Tongue (tissue), 2 donors: ENCODE data around the gene MYCBPAP. TPM values are rescaled to one million over a fixed set of nuclear protein-coding genes. Genes with fewer than 3 reads are reported as not detected.
A peak's percentile ranks its signal among the peaks of the same experiment; 100 is the strongest.

Experiments
- DNase-seq: peaks from one replicate; pipeline ENCODE4 v3.0.0-alpha.2; 2015
- total RNA-seq: library from RNA; depleted of rRNA; stranded (reverse); fragments of >200 nt; gene quantifications from one replicate; pipeline ENCODE4 v1.2.3, GENCODE V29; 2014

Gene MYCBPAP
- total RNA-seq, 1 donor from 2014 or later: 0.21 TPM

DNA sequence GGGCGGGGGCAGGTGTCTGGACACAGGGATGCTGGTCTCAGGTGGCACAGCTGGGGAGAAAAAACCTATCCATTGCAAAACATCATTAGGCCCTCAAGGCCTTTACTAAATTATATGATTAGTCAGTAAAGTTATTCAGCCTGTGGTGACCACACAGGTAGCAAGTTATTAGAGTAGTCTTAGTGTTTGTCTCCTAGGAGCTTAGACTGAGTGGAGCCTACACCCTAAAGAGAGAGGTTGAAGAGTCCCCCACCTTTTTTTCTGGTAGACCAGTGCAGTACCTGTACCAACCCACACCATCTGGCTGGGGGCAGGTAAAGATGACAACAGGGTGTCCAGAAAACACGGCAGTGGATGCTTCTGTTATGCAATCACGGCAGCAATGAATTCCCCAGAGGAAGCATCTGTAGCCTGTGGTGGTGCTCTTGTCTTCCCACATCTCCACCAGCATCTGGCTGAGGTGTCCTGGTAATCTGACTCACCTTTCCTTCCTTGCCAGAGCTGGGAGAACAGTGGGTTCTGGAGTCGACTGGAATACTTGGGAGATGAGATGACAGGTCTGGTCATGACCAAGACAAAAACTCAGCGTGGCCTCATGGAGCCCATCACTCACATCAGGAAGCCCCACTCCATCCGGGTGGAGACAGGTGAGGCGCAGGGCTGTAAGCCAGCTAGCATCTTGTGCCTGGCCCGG, 11.0 kb downstream of the MYCBPAP start:
- no peak for DNase-seq

DNA sequence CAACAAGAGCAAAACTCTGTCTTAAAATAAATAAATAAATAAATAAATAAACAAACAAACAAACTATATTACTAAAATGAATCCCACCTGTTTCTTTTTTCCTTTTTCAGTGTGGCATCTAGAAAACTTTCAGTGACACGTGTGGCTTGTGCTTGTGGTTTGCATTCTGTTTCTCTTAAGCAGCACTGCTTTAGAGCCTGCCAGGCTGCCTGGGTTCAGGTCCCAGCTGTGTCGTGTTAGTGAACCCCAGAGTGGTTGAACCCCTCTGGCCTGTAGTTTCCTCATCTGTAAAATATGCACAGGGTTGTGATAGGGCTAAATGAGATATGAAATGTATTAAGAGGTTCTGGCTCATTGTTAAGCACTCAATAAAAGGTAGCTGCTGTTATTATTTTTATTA, 12.2 kb downstream of the MYCBPAP start:
- DNase-seq: no peak

GRCh38 chr17:50521514-50521913, 13.3 kb downstream of the MYCBPAP start:
- no peak for DNase-seq

DNA sequence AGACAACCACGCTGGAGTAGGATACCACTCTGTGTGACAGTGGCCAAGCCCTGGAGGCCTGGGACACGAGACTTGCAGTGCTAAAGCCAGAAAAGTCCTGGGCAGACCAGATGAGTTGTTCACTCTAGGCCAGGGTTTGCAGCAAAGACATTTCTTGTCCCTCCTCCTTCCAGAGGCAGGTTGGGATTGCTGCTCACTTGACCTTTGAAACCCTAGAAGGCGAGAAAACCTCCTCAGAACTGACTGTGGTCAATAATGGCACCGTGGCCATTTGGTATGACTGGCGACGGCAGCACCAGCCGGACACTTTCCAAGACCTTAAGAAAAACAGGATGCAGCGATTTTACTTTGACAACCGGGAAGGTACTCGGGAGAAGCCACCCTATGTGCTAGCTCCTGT, 14.5 kb downstream of the MYCBPAP start:
- no peak for DNase-seq

DNA sequence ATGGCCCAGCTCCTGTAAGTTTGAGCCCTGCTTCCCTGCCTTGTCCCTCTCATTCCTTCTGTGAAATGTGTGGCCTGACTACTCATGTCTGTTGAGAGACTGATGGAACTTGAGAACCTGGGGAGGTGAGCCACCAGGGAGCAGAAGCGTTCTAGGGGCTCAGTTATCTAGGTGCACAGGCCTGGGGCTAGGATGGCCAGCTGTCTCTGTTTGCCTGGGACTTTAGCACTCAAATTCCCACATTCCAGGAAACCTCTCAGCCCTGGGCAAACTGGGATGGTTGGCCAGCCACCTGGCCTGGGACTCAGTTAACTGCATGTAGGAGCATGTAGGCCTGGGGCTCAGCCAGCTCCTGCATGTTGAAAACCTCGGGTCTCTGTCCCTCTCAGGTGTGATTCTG, 15.0 kb downstream of the MYCBPAP start:
- no peak for DNase-seq

GRCh38 chr17:50524838-50525237, 16.6 kb downstream of the MYCBPAP start:
- DNase-seq: no peak

DNA sequence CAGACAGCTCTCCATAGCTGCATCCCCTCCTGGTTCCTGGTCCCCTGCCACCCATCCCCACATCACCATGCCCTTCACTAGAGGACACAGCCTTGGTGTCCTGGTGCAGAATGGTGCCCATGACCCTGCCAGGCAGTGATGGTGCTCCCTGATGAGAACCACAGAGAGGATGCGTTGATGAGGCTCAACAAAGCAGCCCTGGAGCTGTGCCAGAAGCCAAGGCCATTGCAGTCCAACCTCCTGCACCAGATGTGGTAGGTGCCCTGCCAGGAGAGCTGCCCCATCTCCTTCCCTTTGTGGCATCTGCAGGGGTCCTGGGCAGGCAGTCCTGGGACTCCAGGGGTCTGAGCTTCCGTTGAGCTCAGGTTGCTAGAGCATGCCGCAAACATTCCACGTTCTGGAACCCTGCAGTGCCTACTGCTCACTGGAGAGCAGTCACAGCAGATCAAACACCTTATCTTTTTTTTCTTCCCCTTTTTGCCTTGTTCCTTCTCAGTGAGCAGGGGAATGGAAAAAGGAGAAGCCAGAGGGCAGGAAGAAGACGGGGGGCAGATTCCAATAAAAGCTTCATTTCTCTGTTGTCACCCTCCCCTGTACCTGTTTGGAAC, 19.0 kb downstream of the MYCBPAP start:
- no peak for DNase-seq

DNA sequence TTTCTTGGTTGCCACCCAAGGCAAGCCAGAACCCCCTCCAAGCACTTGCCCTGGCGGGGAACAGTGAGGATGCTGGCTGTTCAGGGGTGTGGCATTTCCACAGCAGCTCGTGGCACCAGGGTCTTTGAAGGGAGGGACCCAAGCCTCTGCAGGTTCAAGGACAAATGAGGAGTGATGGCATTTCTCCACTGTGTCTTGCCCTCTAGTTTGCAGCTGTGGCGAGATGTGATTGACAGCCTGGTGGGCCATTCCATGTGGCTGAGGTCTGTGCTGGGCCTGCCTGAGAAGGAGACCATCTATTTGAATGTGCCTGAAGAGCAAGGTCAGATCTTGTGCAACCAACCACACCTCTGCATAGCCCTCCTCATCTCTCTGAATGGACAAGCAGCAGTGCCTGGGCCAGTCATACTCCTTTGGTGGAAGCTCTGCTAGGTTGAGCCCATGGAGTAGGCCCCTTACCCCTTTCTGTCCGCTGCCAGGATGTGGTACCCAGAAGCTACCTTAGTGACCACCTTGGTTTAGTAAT, 19.8 kb downstream of the MYCBPAP start:
- DNase-seq: no peak

DNA sequence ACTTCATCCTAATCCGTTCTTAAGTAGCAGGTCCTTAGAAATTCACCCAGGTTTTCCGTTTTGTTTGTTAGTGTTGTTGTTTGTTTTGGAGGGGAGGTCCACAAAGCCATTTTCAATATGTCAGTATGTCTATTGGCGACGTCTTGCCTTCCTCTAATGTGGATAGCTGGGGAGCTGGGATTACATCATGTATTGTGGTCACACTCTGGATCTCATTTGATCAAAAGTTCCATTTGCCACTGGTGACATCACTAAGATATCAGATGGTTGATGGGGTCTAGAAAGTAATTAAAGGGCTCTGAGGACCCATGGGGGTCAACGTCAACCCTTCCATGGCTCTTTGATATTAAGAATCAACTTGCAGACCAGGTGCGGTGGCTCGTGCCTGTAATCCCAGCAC, 21.6 kb downstream of the MYCBPAP start:
- no peak for DNase-seq

DNA sequence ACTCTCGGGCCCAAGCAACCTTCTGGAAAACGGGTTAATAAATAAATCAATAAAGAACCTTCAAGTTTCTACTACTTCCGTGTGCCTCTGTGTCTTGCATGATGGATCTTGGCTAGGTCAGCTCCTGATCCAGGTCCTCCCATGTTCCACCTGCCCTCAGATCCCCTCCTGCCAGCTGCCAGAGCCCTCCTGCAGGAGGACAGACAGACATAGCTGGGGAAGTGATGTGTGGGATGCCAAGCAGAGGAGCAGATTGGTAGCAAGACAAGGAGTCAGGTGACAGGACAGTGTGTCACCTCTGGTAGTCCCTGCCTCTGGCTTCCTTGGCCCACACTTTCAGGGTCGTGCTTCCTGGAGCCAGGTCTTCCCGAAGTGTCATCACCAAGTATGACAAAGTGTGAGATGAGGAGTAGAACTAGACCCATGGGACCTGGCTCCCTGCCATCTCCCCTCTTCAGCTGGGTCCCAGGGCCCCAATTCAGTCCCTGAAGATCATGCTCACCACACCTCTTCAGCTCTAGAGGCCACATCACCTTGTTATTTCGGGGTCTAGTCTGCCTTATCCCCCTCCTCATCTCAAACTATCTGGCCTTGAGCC, 23.3 kb downstream of the MYCBPAP start:
- DNase-seq: no peak

DNA sequence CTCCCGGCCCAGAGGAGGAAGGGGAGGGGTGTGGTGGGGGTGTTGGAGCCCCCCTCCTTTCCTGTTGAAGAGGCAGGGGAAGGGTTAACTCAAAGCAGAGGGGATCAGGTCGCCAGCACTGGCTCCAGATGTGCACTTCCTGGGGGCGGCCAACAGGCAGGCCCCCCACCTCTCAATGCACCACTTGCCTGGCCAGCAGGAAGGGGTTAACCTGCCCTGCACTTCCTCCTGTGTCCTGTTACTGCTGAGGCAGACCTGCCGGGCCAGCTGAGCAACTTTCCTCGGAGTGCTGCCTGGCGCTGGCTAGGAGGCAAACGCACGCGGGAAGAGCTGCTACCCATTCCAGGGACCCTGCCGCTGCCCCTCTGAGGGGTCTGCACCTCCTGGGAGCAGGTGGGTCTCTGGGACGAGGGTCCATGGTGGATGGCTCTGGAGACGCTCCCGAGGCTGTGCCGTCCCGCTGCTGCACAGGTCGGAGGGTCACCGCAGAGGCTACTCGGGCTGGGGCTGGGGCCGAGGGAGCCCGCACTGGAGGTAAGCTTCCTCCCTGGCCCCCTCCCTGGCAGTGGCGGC, 24.3 kb downstream of the MYCBPAP start, which contains the start of gene EPN3:
TSS of gene EPN3 (plus strand) at position 284 of the 573 bp plus-strand sequence. CDS start 3,822 bp downstream, outside the sequence.
- DNase-seq: peak; percentile 62

- no peak for DNase-seq
Observed at GRCh38 chr17:50533185-50533584, 24.9 kb downstream of the MYCBPAP start.

DNA sequence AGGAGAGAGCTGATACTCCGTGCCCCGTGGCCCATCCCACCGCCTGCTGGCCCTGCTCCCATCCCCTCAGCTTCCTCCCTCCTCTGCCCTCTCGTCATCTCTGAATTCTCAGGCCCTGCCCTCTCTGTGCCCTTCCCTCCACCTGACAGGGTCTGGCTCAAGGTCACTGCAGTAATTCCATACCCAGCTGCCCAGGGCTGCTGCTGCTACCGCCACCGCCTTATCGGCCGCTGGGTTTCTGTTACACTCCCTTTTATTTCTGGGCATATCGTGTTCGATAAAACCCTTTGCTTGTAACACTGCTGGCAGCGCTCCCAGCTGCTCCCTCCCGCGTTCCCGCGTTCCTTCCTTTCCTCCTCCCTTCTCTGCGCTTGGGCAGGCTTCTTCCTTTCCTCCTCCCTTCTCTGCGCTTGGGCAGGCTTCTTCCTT, 25.5 kb downstream of the MYCBPAP start:
- peak; percentile 73 for DNase-seq

DNA sequence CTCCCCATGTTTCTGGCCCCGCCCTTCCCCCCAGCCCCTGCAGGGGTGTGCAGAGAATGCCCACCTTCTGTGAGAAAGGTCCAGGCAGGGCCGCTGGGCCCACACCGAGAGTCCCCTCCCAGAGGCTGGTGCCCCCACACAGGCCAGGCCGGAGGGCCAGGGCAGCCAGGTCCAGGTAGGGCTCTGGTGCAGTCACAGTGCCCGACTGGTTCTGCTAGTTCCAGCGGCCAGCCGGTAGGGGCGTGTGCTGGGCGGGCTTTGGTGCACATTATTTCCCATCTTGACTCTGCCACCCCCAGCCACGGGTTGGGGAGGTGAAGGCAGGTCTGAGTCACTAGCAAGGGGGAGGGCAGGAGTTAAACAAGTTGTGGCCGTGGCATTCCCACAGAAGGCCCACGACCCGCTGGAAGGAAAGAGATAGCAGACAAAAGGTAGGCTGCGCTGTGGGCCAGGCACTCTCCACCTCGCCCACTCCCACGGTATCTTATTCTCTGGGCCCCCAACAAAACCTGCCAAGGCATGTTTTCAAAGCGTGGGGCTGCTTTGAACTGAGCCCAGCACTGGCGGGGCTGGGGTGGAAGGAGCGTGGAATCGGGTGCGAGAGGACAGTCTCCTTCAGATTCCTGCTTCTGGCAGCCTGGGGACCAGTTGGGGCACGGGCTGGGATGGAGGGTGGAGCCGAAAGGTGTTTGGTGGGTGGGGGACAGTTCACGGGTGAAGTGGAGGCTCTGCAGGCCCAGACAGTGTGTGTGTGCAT, 26.2 kb downstream of the MYCBPAP start:
- no peak for DNase-seq

- no peak for DNase-seq
Observed at GRCh38 chr17:50534979-50535326, 26.7 kb downstream of the MYCBPAP start.

- no peak for DNase-seq
Observed at GRCh38 chr17:50535407-50535806, 27.2 kb downstream of the MYCBPAP start.

DNA sequence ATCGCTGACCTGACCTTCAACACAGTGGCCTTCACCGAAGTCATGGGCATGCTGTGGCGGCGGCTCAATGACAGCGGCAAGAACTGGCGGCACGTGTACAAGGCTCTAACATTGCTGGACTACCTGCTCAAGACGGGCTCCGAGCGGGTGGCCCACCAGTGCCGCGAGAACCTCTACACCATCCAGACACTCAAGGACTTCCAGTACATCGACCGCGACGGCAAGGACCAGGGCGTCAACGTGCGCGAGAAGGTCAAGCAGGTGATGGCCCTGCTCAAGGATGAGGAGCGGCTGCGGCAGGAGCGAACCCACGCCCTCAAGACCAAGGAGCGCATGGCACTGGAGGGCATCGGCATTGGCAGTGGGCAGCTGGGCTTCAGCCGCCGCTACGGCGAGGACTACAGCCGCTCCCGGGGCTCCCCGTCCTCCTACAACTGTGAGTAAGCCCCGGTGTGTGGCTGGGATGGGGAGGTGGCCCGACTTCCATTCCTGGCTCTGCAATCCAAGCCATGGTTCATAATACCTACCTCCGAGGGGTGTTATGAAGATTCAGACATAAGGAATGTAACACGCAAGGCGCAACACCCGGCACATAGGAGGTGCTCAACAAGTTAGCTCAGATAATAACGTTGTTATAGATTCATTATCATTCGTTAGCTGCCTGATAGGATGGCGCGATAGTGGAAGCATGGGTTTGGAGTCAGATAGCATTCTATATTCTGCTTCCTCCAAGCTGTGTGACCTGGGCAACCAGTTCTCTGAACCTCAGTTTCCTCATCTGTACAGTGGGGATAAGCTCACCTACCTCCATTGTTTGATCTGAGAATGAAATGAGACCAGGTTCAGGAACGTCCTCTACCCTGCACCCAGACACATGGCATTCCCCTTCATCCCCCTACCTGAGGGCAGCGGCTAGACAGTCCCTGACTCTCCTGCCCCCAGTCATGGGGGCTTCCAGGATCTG, 28.7 kb downstream of the MYCBPAP start:
- DNase-seq: no peak

GRCh38 chr17:50537721-50538548, 29.7 kb downstream of the MYCBPAP start:
- DNase-seq: no peak

DNA sequence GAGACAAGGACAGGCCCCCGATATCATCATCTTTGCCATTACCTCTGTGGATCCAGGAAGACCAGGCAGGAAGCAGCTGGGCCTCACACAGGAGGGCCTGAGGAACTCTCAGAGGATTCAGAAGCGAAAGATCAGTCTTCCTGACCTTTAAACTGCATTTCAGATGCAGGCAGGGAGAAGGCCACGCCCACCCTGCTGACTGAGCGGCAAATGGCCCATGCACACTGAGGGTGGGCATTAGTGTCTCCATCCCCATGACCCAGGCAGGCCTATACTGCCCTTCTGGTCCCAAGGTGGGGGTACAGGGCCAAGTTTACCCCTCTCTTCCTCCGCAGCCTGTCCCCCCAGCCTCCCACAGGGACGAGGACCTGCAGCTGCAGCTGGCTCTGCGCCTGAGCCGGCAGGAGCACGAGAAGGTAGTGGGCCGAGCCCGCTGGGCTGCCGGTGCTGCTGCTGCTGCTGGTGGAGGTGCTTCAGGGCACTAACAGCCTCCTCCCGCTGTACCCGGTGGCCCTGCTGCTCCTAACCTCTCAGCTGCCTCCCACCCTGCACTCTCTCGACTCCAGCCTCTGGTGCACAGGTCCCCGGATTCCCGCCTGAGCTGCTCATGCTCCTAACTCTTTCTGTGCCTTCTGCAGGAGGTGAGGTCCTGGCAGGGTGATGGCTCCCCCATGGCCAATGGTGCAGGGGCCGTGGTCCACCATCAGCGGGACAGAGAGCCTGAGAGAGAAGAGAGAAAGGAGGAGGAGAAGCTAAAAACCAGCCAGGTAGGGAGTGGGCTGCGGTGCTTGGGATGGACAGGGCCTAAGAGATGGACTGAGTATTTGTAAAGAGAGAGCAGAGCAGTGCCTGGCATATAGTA, 30.5 kb downstream of the MYCBPAP start:
- no peak for DNase-seq
